B cell (primary cell): Measurements from ENCODE around the gene SMIM35.

Source experiments
- EZH2 ChIP-seq: IDR thresholded peaks from 2 replicates; pipeline ENCODE4 v1.6.1; 2012; ENCODE audit warnings: borderline replicate concordance, low read depth, mild to moderate bottlenecking, moderate library complexity, low read length; ENCODE audit not compliant: insufficient read depth, poor library complexity, severe bottlenecking
- TF ChIP-seq, protein P1 (sequence below): fragments of 200-600 bp; IDR thresholded peaks from one replicate; pipeline ENCODE4 v1.8.0; 2022; ENCODE audit warnings: antibody characterized with exemption, mild to moderate bottlenecking

DNA sequence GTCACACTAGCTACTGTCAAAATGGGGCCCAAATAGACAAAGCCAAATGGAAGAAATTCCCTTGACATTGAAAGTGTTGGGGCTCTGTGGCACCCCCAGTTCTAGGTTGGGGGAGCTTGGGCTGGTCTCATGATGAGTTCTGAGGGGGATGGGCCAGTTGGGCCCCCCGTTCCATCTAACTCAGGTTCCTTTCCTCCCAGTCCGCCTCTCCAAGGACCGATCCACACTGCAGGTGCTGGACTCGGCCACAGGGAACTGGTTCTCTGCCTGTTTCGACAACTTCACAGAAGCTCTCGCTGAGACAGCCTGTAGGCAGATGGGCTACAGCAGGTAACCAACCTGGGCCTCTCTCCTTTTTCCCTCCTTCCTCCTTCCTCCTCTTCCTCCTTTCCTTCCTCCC is 17.7 kb upstream of the SMIM35 start:
- TF ChIP-seq, protein P1, sequence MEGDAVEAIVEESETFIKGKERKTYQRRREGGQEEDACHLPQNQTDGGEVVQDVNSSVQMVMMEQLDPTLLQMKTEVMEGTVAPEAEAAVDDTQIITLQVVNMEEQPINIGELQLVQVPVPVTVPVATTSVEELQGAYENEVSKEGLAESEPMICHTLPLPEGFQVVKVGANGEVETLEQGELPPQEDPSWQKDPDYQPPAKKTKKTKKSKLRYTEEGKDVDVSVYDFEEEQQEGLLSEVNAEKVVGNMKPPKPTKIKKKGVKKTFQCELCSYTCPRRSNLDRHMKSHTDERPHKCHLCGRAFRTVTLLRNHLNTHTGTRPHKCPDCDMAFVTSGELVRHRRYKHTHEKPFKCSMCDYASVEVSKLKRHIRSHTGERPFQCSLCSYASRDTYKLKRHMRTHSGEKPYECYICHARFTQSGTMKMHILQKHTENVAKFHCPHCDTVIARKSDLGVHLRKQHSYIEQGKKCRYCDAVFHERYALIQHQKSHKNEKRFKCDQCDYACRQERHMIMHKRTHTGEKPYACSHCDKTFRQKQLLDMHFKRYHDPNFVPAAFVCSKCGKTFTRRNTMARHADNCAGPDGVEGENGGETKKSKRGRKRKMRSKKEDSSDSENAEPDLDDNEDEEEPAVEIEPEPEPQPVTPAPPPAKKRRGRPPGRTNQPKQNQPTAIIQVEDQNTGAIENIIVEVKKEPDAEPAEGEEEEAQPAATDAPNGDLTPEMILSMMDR: no peak
- TF ChIP-seq EZH2: no peak
